Stimulated activated CD4-positive, alpha-beta T cell treated with anti-CD3 and anti-CD28 coated beads, Interleukin-4, amount 100 ng/mL, for 24 hours (primary cell): ENCODE measurements around the gene USP25.
"Not testable (repeated sequence)": the region's sequence is repeated elsewhere in the genome, so short reads cannot be mapped to it uniquely, and the experiment has no call there.

Experiments
- DNase-seq: peaks from one replicate; pipeline ENCODE4 v3.0.0-alpha.2; 2020

Gene USP25

DNA sequence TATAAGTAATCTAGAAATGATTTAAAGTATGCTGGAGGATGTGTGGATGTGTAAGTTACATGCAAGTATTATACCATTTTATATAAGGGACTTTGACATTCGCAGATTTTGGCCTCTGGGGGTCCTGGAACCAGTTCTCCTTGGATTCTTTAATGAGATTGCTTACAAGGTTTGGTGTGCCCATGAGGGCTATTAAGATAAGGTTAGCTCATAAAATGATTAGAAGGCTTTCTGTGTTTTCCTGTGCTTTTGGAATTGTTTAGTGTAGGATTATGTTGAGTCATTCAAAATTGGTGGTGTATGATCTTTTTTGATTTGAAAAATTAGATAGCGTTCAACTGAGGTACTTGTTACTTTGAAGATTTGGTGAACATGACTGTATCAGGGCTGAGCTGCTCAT lies 5.6 kb downstream of the USP25 start:
- DNase-seq: no peak

DNA sequence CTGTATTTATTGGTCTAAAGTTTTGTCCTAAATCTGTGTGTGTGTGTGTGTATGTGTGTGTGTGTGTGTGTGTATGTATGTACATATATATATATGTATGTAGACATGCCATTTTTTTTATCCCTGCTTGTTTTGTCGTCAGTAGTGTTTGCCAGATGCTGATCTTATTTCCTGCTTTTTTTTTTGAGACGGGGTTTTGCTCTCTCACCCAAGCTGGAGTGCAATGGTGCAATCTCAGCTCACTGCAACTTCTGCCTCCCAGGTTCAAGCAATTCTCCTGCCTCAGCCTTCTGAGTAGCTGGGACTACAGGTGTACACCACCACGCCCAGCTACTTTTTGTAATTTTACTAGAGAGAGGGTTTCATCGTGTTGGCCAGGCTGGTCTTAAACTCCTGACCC lies 6.1 kb downstream of the USP25 start:
- DNase-seq: not testable (repeated sequence)

DNA sequence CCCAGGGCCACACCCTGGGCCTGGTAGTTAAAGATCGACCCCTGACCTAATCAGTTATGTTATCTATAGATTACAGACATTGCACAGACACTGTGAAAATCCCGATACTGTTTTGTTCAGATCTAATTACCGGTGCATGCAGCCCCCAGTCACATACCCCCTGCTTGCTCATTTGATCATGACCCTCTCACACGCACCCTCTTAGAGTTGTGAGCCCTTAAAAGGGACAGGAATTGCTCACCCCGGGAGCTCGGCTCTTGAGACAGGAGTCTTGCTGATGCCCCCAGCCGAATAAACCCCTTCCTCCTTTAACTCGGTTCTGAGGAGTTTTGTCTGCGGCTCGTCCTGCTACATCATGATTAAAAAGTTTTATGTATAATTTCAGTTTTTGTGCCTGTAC lies 9.0 kb downstream of the USP25 start:
- not testable (repeated sequence) for DNase-seq

DNA sequence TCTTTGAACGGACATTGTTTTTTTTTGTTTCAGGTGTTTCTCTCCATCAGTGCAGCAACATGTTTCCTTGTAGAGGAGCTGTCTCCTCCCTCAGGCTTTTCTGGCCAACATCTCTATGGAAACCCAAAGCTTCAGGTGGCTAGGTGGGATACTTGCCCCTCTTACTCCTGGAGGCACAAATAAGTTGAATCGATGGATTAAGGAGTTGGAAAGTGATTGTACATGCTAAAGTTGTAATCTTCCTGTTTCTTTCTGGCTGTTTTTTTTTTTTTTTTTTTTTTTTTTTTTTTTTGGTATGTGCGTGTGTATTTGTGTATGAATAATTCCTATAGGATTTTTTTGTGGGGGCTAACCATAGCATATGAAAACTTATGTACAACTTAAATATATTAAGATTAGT lies 10.6 kb downstream of the USP25 start:
- DNase-seq: no peak

- no peak for DNase-seq
These were observed 11.7 kb downstream of the USP25 start for GRCh38 chr21:15741510-15741909.

DNA sequence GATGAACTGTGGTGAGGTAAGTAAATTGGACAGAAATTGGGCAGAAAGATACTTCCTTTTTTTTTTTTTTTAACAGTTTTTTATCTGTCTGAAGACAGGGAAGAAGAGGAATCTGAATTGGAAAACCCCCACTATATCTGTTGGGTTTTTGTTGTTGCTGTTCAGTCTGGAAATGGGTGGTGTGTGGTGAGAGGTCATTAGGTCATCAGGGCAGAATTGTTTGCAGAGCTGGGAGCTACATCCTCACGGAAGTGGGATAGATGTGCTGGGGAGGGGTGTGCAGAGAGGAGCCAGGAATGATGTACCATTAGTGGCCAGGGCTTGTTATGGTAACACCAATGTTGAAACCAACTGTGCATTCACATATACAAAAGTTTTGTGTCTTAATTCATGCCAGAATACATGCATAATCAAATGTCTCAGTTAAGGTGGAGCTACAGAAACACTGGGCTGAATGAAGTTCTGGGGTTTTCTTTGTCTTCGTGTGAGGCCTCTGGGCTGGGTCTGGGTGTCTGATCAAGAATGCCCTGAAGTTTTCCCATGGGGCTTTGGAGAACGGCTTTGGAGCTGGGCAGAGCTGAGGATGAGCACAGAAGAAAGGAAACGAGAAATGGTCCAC lies 12.4 kb downstream of the USP25 start:
- no peak for DNase-seq

DNA sequence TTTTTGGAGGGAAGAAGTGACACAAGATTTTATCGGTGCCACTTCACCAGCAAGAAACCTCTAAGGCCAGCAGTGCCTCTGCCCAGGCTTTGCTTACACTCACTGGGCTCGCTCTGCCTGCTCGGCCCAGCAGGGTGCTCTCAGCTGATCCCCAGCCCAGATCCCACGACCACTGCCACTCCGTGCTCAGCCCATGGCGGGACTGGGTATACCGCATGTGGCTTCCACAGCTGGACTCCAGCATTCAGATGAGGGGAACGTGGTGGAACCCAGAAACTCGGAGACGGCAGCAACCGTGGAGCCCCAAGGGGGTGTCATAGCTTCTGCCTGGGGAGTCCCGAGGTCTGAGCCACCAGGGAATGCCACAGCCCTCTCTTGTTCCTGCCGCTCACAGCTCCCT lies 12.9 kb downstream of the USP25 start:
- DNase-seq: no peak

- DNase-seq: no peak
These were observed 13.8 kb downstream of the USP25 start for GRCh38 chr21:15743593-15743992.

DNA sequence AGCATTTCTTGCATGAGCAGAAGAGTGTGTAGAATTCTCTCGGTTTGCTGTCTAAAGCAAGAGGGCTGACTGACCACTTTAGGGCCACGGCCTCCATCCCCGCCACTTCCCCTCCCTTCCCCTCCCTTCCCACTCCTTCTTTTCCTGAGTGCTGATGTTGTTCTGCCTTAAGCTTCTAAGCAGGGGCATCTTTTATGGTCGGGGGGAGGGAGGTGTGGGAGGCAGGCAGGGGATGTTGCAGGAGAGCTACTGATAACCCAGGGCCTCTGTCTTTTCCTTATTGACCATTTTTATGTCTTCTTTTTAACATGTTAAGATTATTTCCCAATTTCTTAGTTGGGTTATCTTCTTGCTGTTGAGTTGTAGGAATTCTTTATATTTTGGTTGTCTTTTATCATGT lies 15.1 kb downstream of the USP25 start:
- DNase-seq: no peak

- no peak for DNase-seq
These were observed 18.8 kb downstream of the USP25 start for GRCh38 chr21:15748586-15748985.

GRCh38 chr21:15749082-15749860 lies 19.5 kb downstream of the USP25 start:
- DNase-seq: no peak

GRCh38 chr21:15749861-15750159 lies 20.0 kb downstream of the USP25 start:
- DNase-seq: no peak

- no peak for DNase-seq
These were observed 21.3 kb downstream of the USP25 start for GRCh38 chr21:15751037-15751436.

DNA sequence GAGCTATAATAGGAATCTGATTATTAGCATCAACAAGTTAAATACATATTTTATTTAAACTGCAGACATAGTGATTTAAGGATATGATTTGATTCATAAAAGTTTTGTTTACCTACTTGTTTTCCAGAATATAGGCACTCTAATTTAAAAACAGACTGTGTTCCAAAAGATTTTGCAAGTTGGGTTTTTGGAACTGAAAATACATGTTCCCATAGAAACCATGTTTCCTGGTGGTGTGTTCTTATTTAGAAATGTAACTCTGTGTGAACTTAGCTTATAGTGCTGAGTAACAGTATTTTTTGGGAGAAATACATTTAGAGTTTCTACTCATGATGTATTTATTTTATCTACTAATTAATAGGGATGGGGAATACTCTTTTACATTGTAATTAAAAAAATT lies 21.8 kb downstream of the USP25 start:
- no peak for DNase-seq

- DNase-seq: no peak
These were observed 23.1 kb downstream of the USP25 start for GRCh38 chr21:15752763-15753407.

DNA sequence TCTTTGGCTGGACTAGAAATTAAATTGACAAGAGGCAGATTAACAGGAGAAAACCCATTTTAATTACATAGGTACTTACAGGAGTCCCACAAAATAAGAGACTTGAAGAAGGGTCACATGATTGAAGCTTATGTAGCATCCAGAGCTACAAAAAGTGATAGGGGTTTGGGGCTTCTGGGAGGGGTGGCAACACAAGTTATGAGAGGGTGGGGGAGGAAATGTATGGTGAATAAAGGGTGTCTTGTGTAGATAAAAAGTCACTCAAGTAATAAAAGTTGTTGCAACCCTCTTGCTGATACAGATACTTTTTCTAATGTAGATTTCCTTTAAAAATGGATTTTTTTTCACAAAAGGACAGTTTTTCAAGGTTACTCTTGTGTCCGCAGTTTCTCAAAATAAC lies 24.0 kb downstream of the USP25 start:
- DNase-seq: no peak

DNA sequence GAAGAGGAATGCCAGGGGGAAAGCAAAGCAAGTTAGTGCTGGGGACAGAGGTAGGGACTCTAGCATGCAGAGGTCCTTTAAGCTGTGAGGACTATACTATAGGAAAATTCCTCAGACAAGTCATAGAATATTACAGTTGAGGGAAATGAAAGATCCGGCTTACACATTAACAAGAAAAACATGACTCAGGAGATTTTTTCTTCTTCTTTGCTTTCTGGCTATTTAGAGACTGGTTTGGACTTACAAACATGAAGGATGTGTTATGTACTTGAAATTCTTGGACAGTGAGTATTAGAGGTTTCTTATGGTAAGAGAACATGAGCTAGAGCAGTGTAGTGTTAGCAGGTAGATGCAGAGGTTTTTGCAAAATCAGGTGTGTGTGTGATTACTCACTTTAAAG lies 24.9 kb downstream of the USP25 start:
- DNase-seq: no peak

DNA sequence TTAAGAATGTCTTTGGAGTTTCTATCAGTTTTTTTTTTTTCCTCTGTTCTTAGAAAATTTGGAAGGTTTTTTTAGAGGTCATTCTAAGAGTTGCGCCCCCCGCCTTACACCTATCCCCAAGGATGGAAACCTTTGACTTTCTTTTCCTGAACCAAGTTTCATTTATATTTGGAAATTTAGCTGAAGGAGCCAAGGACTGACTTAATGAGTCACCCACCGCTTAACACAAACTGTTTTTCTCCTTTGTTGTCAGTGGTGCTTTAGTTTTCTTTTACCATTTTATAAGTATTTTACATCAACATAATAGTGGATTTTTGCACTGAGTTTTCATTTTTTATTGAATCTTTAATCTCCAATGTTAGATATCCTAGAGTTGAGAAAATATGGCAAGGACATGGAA lies 25.3 kb downstream of the USP25 start:
- DNase-seq: no peak

DNA sequence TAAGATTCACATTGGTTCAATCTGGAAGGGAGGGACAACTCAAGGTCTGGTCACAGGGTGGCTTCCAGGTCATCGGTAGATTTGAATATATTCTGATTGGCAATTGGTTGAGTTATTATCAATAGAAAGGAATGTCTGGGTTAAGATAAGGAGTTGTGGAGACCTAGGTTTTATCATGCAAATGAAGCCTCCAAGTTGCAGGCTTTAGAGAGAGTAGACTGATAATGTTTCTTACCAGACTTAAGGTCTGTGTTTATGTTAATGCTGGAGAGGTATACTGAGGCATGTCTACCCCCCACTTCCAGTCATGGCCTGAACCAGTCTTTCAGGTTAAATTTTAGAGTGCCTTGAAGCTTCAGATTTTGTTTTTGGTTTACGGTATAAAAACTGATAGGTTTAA lies 29.7 kb downstream of the USP25 start:
- no peak for DNase-seq

DNA sequence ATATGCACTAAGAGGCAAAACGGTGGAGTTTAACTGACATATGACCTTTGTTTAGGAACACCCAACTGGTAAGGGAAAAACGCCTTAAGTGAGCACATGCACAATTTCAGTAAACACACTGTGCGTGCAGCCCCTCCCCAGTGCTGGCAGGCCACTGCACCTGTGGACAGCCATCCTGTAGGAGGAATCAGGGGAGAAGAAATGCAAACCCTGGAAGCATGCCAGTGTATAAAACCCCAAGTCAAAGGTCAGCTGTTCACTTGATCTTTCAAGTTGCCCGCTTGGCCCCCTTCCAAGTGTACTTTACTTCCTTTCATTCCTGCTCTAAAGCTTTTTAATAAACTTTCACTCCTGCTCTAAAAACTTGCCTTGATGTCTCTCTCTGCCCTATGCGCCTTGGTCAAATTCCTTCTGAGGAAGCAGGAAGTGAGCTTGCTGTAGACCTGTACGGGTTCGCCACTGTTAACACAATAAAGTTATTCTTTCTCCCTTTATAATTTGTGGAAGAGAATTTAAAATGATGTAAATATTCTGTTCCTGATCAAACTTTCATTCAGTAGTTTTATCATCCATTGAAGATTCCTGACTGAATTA lies 31.8 kb downstream of the USP25 start:
- no peak for DNase-seq

GRCh38 chr21:15763359-15763758 lies 33.6 kb downstream of the USP25 start:
- no peak for DNase-seq

DNA sequence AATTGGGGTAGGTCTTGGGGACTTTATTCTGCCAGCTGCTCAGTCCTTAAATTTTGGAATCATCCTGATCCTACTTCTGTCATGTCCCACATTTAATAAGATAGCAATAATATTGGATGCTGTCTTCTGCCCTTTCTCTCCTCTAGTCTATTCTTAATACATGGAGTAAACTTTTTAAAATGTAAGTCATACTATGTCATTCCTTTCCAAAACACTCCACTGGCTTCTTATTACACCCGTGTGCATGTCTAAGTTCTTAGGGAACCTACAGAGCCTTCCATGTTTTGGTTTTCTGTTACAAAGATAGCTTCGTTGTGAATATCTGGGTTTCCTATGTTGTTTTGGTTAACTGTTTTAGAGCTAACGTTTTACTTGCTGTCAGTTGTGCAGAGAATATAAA lies 35.1 kb downstream of the USP25 start:
- no peak for DNase-seq

- DNase-seq: no peak
These were observed 37.3 kb downstream of the USP25 start for GRCh38 chr21:15766952-15767603.
